WTC11 (cell line): ENCODE data around the gene TSC22D2. TPM values are rescaled to one million over a fixed set of nuclear protein-coding genes. Genes with fewer than 3 reads are reported as not detected.

Experiments
- ATAC-seq: fragments of 200-7000 bp; cut with Tn5 transposase; 2 replicates; pipeline ENCODE4 v1.10.0; 2021; ENCODE audit warnings: mild to moderate bottlenecking, moderate library complexity
- CTCF ChIA-PET: fragments of 300-600 bp; sonication (Branson Sonifier 250); formaldehyde crosslinking; loops from one replicate; lab custom pipeline; 2021; ENCODE audit warnings: antibody characterized with exemption; lab: Charles Lee
- POLR2A ChIA-PET: fragments of 350-600 bp; sonication (Branson Sonifier 250); formaldehyde crosslinking; loops from one replicate; lab custom pipeline; 2021; ENCODE audit warnings: antibody characterized with exemption; lab: Charles Lee
- DNase-seq: peaks from one replicate; pipeline ENCODE4 v3.0.0; 2021; ENCODE audit warnings: low spot score
- H3K27ac Mint-ChIP-seq: 2 replicates; pipeline ENCODE4 v1.8.0; 2021; ENCODE audit warnings: mixed read lengths
- H3K27me3 Mint-ChIP-seq: 2 replicates; pipeline ENCODE4 v1.8.0; 2021; ENCODE audit warnings: low read depth, mild to moderate bottlenecking, moderate library complexity, mixed read lengths
- H3K36me3 Mint-ChIP-seq: 2 replicates; pipeline ENCODE4 v1.8.0; 2021; ENCODE audit warnings: mixed read lengths
- H3K4me1 Mint-ChIP-seq: 2 replicates; pipeline ENCODE4 v1.8.0; 2022; ENCODE audit warnings: mixed read lengths
- H3K4me3 Mint-ChIP-seq: 2 replicates; pipeline ENCODE4 v1.8.0; 2021; ENCODE audit warnings: mild to moderate bottlenecking, moderate library complexity, mixed read lengths
- H3K9me3 Mint-ChIP-seq: 2 replicates; pipeline ENCODE4 v1.8.0; 2021; ENCODE audit warnings: mixed read lengths
- AR ChIP-seq: fragments of 250-450 bp; sonication (Bioruptor Pico); IDR thresholded peaks from 2 replicates; pipeline ENCODE4 v1.9.0; 2021; ENCODE audit warnings: mild to moderate bottlenecking
- FOXJ3 ChIP-seq: sonication (generic); formaldehyde crosslinking; IDR thresholded peaks from 2 replicates; pipeline ENCODE4 v1.9.0; 2021; ENCODE audit warnings: missing genetic modification reagents, mild to moderate bottlenecking, borderline replicate concordance
- FOXP1 ChIP-seq: sonication (generic); formaldehyde crosslinking; IDR thresholded peaks from 2 replicates; pipeline ENCODE4 v1.8.0; 2022; ENCODE audit warnings: missing genetic modification reagents, mild to moderate bottlenecking, moderate library complexity, borderline replicate concordance
- GRHL2 ChIP-seq: fragments of 250-450 bp; sonication (Bioruptor Pico); IDR thresholded peaks from 2 replicates; pipeline ENCODE4 v1.8.0; 2022; ENCODE audit warnings: mild to moderate bottlenecking, moderate library complexity; ENCODE audit not compliant: insufficient replicate concordance, severe bottlenecking
- GTF2I ChIP-seq: fragments of 250-450 bp; sonication (Bioruptor Pico); conservative IDR thresholded peaks from 2 replicates; pipeline ENCODE4 v1.4.0; 2021; ENCODE audit warnings: mild to moderate bottlenecking
- KAT7 ChIP-seq: sonication (generic); formaldehyde crosslinking; IDR thresholded peaks from 2 replicates; pipeline ENCODE4 v1.8.1; 2023; ENCODE audit warnings: missing genetic modification reagents, mild to moderate bottlenecking, borderline replicate concordance
- MLX ChIP-seq: sonication (generic); formaldehyde crosslinking; IDR thresholded peaks from 2 replicates; pipeline ENCODE4 v1.8.1; 2023; ENCODE audit warnings: mild to moderate bottlenecking, missing genetic modification reagents, moderate library complexity
- MYBL2 ChIP-seq: sonication (generic); formaldehyde crosslinking; IDR thresholded peaks from 2 replicates; pipeline ENCODE4 v1.8.1; 2023; ENCODE audit warnings: mild to moderate bottlenecking, moderate library complexity, missing genetic modification reagents
- NFATC4 ChIP-seq: fragments of 250-450 bp; sonication (Bioruptor Pico); IDR thresholded peaks from 2 replicates; pipeline ENCODE4 v1.9.0; 2021; ENCODE audit warnings: mild to moderate bottlenecking
- NFE2L1 ChIP-seq: sonication (generic); formaldehyde crosslinking; IDR thresholded peaks from 2 replicates; pipeline ENCODE4 v1.8.1; 2023; ENCODE audit warnings: missing genetic modification reagents
- NFYB ChIP-seq: sonication (generic); formaldehyde crosslinking; conservative IDR thresholded peaks from 2 replicates; pipeline ENCODE4 v1.8.0; 2022; ENCODE audit warnings: low read depth, missing genetic modification reagents
- NR1H2 ChIP-seq: sonication (generic); formaldehyde crosslinking; IDR thresholded peaks from 2 replicates; pipeline ENCODE4 v1.9.0; 2021; ENCODE audit warnings: mild to moderate bottlenecking, moderate library complexity, missing genetic modification reagents
- NR3C1 ChIP-seq: sonication (generic); formaldehyde crosslinking; conservative IDR thresholded peaks from 2 replicates; pipeline ENCODE4 v1.8.1; 2023; ENCODE audit warnings: low read depth, mild to moderate bottlenecking, missing genetic modification reagents
- SOX15 ChIP-seq: fragments of 250-450 bp; sonication (Bioruptor Pico); IDR thresholded peaks from 2 replicates; pipeline ENCODE4 v1.9.0; 2021; ENCODE audit warnings: mild to moderate bottlenecking
- SP1 ChIP-seq: sonication (generic); formaldehyde crosslinking; conservative IDR thresholded peaks from 2 replicates; pipeline ENCODE4 v1.8.1; 2022; ENCODE audit warnings: missing genetic modification reagents
- TEAD4 ChIP-seq: sonication (generic); formaldehyde crosslinking; IDR thresholded peaks from 2 replicates; pipeline ENCODE4 v1.8.0; 2022; ENCODE audit warnings: mild to moderate bottlenecking, missing genetic modification reagents
- USF1 ChIP-seq: sonication (generic); formaldehyde crosslinking; IDR thresholded peaks from 2 replicates; pipeline ENCODE4 v1.8.0; 2022; ENCODE audit warnings: mild to moderate bottlenecking, missing genetic modification reagents
- ZNF121 ChIP-seq: sonication (generic); formaldehyde crosslinking; IDR thresholded peaks from 2 replicates; pipeline ENCODE4 v1.8.0; 2023; ENCODE audit warnings: missing genetic modification reagents
- ZNF263 ChIP-seq: sonication (generic); formaldehyde crosslinking; IDR thresholded peaks from 2 replicates; pipeline ENCODE4 v1.8.1; 2022; ENCODE audit warnings: low read depth, mild to moderate bottlenecking, moderate library complexity, missing genetic modification reagents
- ZNF317 ChIP-seq: sonication (generic); formaldehyde crosslinking; IDR thresholded peaks from 2 replicates; pipeline ENCODE4 v1.8.1; 2023; ENCODE audit warnings: low read depth, mild to moderate bottlenecking, moderate library complexity, missing genetic modification reagents, borderline replicate concordance
- ZNF423 ChIP-seq: fragments of 250-450 bp; sonication (Bioruptor Pico); IDR thresholded peaks from 2 replicates; pipeline ENCODE4 v2.1.2; 2022; ENCODE audit warnings: mild to moderate bottlenecking, moderate library complexity
- ZSCAN18 ChIP-seq: fragments of 250-450 bp; sonication (Bioruptor Pico); IDR thresholded peaks from 2 replicates; pipeline ENCODE4 v2.1.2; 2022; ENCODE audit warnings: mild to moderate bottlenecking, moderate library complexity
- total RNA-seq: library from RNA; stranded (reverse); gene quantifications from 3 replicates; pipeline ENCODE4 v1.2.3, GENCODE V29; 2021
- TF ChIP-seq, protein P1 (sequence below): sonication (generic); formaldehyde crosslinking; IDR thresholded peaks from 2 replicates; pipeline ENCODE4 v1.8.1; 2023; ENCODE audit warnings: mild to moderate bottlenecking, moderate library complexity, missing genetic modification reagents
- TF ChIP-seq, protein P2 (sequence below): sonication (generic); formaldehyde crosslinking; IDR thresholded peaks from 2 replicates; pipeline ENCODE4 v1.8.1; 2022; ENCODE audit warnings: low read depth, mild to moderate bottlenecking, moderate library complexity, missing genetic modification reagents, borderline replicate concordance
- TF ChIP-seq, protein P3 (sequence below): sonication (generic); formaldehyde crosslinking; IDR thresholded peaks from 2 replicates; pipeline ENCODE4 v1.8.1; 2022; ENCODE audit warnings: mild to moderate bottlenecking, moderate library complexity, missing genetic modification reagents

The TSC22D2 gene
- total RNA-seq, 1 experiment from 2014 or later = 24.0 TPM

- Mint-ChIP-seq H3K4me3 (no peak overlapping the region), H3K4me1 (peaks cover 30% of the 10 kb centered on the region), H3K27ac (peak overlapping the region; percentile 11; the same call in 1 of the 2 replicates), H3K27me3 (no peaks in the 10 kb centered on the region), H3K9me3 (no peaks in the 10 kb centered on the region), H3K36me3 (no peaks in the 10 kb centered on the region)
- peak; percentile 47 for ATAC-seq
- ChIA-PET POLR2A (no interaction called here), CTCF (interaction anchor here (1.5 kb wide), 1 partner anchor 18 kb away, joined by 4 read pairs; no protein-coding TSS in a partner anchor)
- TF ChIP-seq ZNF317 (CRISPR knock-in tag) (no peak), ZNF263 (CRISPR knock-in tag) (no peak), NR1H2 (no peak), SP1 (no peak), NR3C1 (no peak), MYBL2 (CRISPR knock-in tag) (no peak), GRHL2 (no peak), TEAD4 (no peak), NFYB (CRISPR knock-in tag) (no peak), USF1 (CRISPR knock-in tag) (no peak), KAT7 (CRISPR knock-in tag) (no peak), NFATC4 (CRISPR knock-in tag) (no peak), ZSCAN18 (CRISPR knock-in tag) (no peak), SOX15 (CRISPR knock-in tag) (no peak), NFE2L1 (CRISPR knock-in tag) (no peak)
- TF ChIP-seq, protein P1, sequence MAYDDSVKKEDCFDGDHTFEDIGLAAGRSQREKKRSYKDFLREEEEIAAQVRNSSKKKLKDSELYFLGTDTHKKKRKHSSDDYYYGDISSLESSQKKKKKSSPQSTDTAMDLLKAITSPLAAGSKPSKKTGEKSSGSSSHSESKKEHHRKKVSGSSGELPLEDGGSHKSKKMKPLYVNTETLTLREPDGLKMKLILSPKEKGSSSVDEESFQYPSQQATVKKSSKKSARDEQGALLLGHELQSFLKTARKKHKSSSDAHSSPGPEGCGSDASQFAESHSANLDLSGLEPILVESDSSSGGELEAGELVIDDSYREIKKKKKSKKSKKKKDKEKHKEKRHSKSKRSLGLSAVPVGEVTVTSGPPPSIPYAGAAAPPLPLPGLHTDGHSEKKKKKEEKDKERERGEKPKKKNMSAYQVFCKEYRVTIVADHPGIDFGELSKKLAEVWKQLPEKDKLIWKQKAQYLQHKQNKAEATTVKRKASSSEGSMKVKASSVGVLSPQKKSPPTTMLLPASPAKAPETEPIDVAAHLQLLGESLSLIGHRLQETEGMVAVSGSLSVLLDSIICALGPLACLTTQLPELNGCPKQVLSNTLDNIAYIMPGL = no peak
- TF ChIP-seq, protein P2, sequence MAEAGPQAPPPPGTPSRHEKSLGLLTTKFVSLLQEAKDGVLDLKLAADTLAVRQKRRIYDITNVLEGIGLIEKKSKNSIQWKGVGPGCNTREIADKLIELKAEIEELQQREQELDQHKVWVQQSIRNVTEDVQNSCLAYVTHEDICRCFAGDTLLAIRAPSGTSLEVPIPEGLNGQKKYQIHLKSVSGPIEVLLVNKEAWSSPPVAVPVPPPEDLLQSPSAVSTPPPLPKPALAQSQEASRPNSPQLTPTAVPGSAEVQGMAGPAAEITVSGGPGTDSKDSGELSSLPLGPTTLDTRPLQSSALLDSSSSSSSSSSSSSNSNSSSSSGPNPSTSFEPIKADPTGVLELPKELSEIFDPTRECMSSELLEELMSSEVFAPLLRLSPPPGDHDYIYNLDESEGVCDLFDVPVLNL (CRISPR knock-in tag) = no peak
- TF ChIP-seq, protein P3, sequence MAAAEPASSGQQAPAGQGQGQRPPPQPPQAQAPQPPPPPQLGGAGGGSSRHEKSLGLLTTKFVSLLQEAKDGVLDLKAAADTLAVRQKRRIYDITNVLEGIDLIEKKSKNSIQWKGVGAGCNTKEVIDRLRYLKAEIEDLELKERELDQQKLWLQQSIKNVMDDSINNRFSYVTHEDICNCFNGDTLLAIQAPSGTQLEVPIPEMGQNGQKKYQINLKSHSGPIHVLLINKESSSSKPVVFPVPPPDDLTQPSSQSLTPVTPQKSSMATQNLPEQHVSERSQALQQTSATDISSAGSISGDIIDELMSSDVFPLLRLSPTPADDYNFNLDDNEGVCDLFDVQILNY (CRISPR knock-in tag) = no peak
- DNase-seq = no peak
Observed at GRCh38 chr3:150402217-150402616, 5.9 kb upstream of the TSC22D2 start.

DNA sequence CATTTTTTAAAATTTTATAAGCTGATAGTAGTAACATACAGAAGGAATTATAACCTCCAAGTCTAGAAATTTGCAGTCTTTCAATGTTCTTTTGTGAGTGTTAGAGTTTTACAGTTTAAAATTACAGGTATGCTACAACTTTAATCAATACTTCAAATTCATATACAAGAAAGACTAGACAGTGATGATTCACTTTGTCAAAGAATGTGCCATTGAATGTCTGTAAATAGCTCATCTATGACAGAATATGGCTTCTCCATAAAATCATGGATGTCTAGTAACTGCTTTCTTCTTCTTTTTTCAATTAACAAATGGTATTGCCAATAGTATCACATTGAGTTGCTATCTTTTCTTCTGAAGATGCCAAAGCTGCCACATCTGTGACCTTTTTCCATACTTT lies 4.1 kb upstream of the TSC22D2 start:
- ChIA-PET POLR2A (no interaction called here), CTCF (interaction anchor here (1.2 kb wide), 1 partner anchor 118 kb away, joined by 3 read pairs; no protein-coding TSS in a partner anchor)
- ATAC-seq (no peak), DNase-seq (no peak)
- Mint-ChIP-seq H3K27me3 (no peaks in the 10 kb centered on the region), H3K27ac (no peak overlapping the region), H3K4me3 (no peak overlapping the region), H3K36me3 (no peaks in the 10 kb centered on the region), H3K4me1 (peaks cover 33% of the 10 kb centered on the region), H3K9me3 (no peaks in the 10 kb centered on the region)
- TF ChIP-seq USF1 (CRISPR knock-in tag) (no peak), NFATC4 (CRISPR knock-in tag) (no peak), GTF2I (CRISPR knock-in tag) (no peak), FOXJ3 (CRISPR knock-in tag) (no peak), FOXP1 (no peak), MLX (no peak), ZNF423 (CRISPR knock-in tag) (no peak), ZNF121 (CRISPR knock-in tag) (no peak), AR (CRISPR knock-in tag) (no peak), SP1 (no peak)
